Calu3 (cell line): ENCODE measurements around the gene SREBF2. TPM values are rescaled to one million over a fixed set of nuclear protein-coding genes. Genes with fewer than 3 reads are reported as not detected.

ENCODE experiments used
- BruUV-seq: library from RNA; stranded (reverse); fragments of 400-500 nt; replicated peaks from 2 replicates; lab custom pipeline; 2021; lab: Mats Ljungman, UMichigan
- CTCF ChIA-PET: fragments of 300-600 bp; sonication (Branson Sonifier 250); formaldehyde crosslinking; loops from one replicate; lab custom pipeline; 2022; ENCODE audit warnings: antibody characterized with exemption; lab: Charles Lee
- DNase-seq: peaks from one replicate; pipeline ENCODE4 v3.0.0; 2022
- H3K27ac Mint-ChIP-seq: one replicate; pipeline ENCODE4 v1.8.0; 2022; ENCODE audit warnings: mixed read lengths; ENCODE audit not compliant: unreplicated experiment
- H3K27me3 Mint-ChIP-seq: one replicate; pipeline ENCODE4 v1.8.0; 2022; ENCODE audit warnings: mixed read lengths; ENCODE audit not compliant: unreplicated experiment
- H3K36me3 Mint-ChIP-seq: one replicate; pipeline ENCODE4 v1.8.0; 2022; ENCODE audit warnings: mild to moderate bottlenecking, moderate library complexity, mixed read lengths; ENCODE audit not compliant: insufficient read depth, unreplicated experiment
- H3K4me1 Mint-ChIP-seq: one replicate; pipeline ENCODE4 v1.8.0; 2022; ENCODE audit warnings: mild to moderate bottlenecking, low read depth, mixed read lengths; ENCODE audit not compliant: unreplicated experiment
- H3K4me3 Mint-ChIP-seq: one replicate; pipeline ENCODE4 v1.8.0; 2022; ENCODE audit warnings: mild to moderate bottlenecking, low read depth, moderate library complexity, mixed read lengths; ENCODE audit not compliant: unreplicated experiment
- H3K9me3 Mint-ChIP-seq: one replicate; pipeline ENCODE4 v1.8.0; 2022; ENCODE audit warnings: low read depth, mixed read lengths; ENCODE audit not compliant: unreplicated experiment
- CTCF ChIP-seq: fragments of 200-600 bp; IDR thresholded peaks from one replicate; pipeline ENCODE4 v1.8.0; 2022; ENCODE audit warnings: antibody characterized with exemption; ENCODE audit not compliant: unreplicated experiment
- intact Hi-C: fragments of 100-400 bp; cut with micrococcal nuclease; formaldehyde crosslinking; loops from one replicate; pipeline ENCODE4 v1.10.0; 2022; ENCODE audit not compliant: unreplicated experiment
- total RNA-seq: library from RNA; stranded (reverse); gene quantifications from 2 replicates; pipeline ENCODE4 v1.2.3, GENCODE V29; 2022

Gene SREBF2
- total RNA-seq, 1 experiment from 2014 or later: 159 TPM

DNA sequence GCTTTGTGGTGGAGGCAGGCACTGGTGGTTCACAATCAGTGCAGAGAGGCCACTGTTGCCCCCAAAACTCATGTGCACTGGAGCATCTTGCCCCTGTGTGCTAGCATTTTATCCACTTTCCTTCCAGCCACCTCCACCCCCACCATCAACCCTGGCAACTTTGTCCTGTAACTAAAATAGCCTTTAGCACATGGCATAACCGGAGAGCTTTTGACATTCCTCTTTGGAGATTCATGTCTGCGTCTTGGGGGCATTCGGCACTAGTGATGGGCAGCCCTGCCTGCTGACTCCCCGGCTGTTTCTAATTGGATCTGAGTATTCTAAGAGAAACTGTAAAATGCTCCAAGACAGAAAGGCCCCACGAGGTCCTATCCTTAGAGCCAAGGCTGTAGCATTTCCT, 66.2 kb downstream of the SREBF2 start:
- intact Hi-C loops: no loop called here
- H3K9me3 Mint-ChIP-seq: no peaks in the 10 kb centered on the region
- no peaks in the 10 kb centered on the region for H3K4me1 Mint-ChIP-seq
- BruUV-seq: no TSS peak
- TF ChIP-seq CTCF: no peak
- DNase-seq: no peak
- no peak overlapping the region for H3K27ac Mint-ChIP-seq
- H3K27me3 Mint-ChIP-seq: no peaks in the 10 kb centered on the region
- CTCF ChIA-PET: interaction anchor here (1.0 kb wide), 1 partner anchor 37 kb away, joined by 3 read pairs; no protein-coding TSS in a partner anchor
- H3K4me3 Mint-ChIP-seq: no peak overlapping the region
- H3K36me3 Mint-ChIP-seq: peaks cover 88% of the 10 kb centered on the region

DNA sequence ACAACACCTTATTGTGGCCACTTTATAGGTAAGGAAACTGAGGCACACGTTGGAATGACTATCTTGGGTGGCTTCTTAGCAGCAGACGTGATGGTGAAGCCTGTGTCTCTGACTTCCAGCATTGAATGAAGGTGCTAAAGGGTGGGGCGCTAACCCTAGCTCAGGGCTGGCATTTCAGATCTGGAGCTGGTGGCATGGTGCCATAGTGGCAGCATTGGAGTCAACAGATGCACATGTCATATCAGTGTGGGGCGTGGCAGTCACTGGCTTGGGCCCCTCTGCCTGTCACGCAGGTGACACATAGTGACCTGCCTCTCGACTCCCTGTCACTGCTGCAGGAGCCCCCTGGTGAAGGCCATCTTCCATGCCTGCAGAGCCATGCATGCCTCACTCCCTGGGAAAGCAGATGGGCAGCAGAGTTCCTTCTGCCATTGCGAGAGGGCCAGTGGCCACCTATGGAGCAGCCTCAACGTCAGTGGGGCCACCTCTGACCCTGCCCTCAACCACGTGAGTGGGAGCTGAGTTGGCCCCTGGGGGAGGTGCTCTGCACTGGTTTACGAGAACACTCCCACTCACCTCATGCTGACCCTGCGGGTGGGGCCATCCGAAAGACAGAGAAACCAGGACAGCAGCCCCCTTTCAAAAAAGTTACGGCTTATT, 67.2 kb downstream of the SREBF2 start:
- H3K4me1 Mint-ChIP-seq: no peaks in the 10 kb centered on the region
- intact Hi-C loops: no loop called here
- H3K27me3 Mint-ChIP-seq: no peaks in the 10 kb centered on the region
- H3K27ac Mint-ChIP-seq: no peak overlapping the region
- BruUV-seq: no TSS peak
- CTCF ChIA-PET: interaction anchor here (0.5 to 1.0 kb wide), 2 partner anchors 36 to 167 kb away, joined by 3 read pairs; no protein-coding TSS in a partner anchor
- H3K9me3 Mint-ChIP-seq: no peaks in the 10 kb centered on the region
- DNase-seq: no peak
- no peak overlapping the region for H3K4me3 Mint-ChIP-seq
- TF ChIP-seq CTCF: no peak
- H3K36me3 Mint-ChIP-seq: peaks cover 85% of the 10 kb centered on the region

GRCh38 chr22:41900652-41901312, 67.9 kb downstream of the SREBF2 start:
- no peak for TF ChIP-seq CTCF
- Mint-ChIP-seq H3K4me3 (no peak overlapping the region), H3K9me3 (no peaks in the 10 kb centered on the region), H3K36me3 (peaks cover 87% of the 10 kb centered on the region), H3K27me3 (no peaks in the 10 kb centered on the region), H3K4me1 (no peaks in the 10 kb centered on the region), H3K27ac (no peak overlapping the region)
- intact Hi-C loops: no loop called here
- DNase-seq: no peak
- BruUV-seq: no TSS peak
- CTCF ChIA-PET: interaction anchor here (0.5 kb wide), 1 partner anchor 168 kb away, joined by 3 read pairs; no protein-coding TSS in a partner anchor

GRCh38 chr22:41902016-41902415, 69.1 kb downstream of the SREBF2 start:
- H3K27ac Mint-ChIP-seq: no peak overlapping the region
- intact Hi-C loops: no loop called here
- CTCF ChIA-PET: no interaction called here
- H3K36me3 Mint-ChIP-seq: peaks cover 80% of the 10 kb centered on the region
- no peaks in the 10 kb centered on the region for H3K4me1 Mint-ChIP-seq
- no peak overlapping the region for H3K4me3 Mint-ChIP-seq
- no peaks in the 10 kb centered on the region for H3K27me3 Mint-ChIP-seq
- H3K9me3 Mint-ChIP-seq: no peaks in the 10 kb centered on the region
- no TSS peak for BruUV-seq
- DNase-seq: no peak
- TF ChIP-seq CTCF: no peak
